ENCODE measurements around the gene NDUFA5.

NDUFA5 gene

GRCh38 chr7:123557398-123558288 is at the start of gene NDUFA5:
Gene NDUFA5, minus strand, starts transcription at chr7:123557818. Its CDS starts 23 bp downstream, at chr7:123557795.
- in situ Hi-C loops (cut with HindIII; ENCODE audit: low sequenced_read_pairs): no loop called here

GRCh38 chr7:123604739-123605138 is 47.1 kb upstream of the NDUFA5 start:
- in situ Hi-C loops (cut with HindIII; ENCODE audit: low sequenced_read_pairs): no loop called here

GRCh38 chr7:123602648-123603047 is 45.0 kb upstream of the NDUFA5 start:
- in situ Hi-C loops (cut with HindIII; ENCODE audit: low sequenced_read_pairs): no loop called here

GRCh38 chr7:123601530-123601929 is 43.9 kb upstream of the NDUFA5 start, which contains the start of gene ASB15:
Gene ASB15, plus strand, starts transcription at chr7:123601821. Its CDS starts 12,682 bp downstream, at chr7:123614503.
- in situ Hi-C loops (cut with HindIII; ENCODE audit: low sequenced_read_pairs): no loop called here

- in situ Hi-C loops (cut with HindIII; ENCODE audit: low sequenced_read_pairs): no loop called here
Measured at GRCh38 chr7:123600876-123601275, 43.3 kb upstream of the NDUFA5 start.

- in situ Hi-C loops (cut with HindIII; ENCODE audit: low sequenced_read_pairs): no loop called here
Measured at GRCh38 chr7:123599766-123600165, 42.1 kb upstream of the NDUFA5 start.

GRCh38 chr7:123598657-123599056 is 41.0 kb upstream of the NDUFA5 start:
- in situ Hi-C loops (cut with HindIII; ENCODE audit: low sequenced_read_pairs): no loop called here

- in situ Hi-C loops (cut with HindIII; ENCODE audit: low sequenced_read_pairs): no loop called here
Measured at GRCh38 chr7:123594813-123595241, 37.2 kb upstream of the NDUFA5 start.

GRCh38 chr7:123588376-123588775 is 30.8 kb upstream of the NDUFA5 start:
- in situ Hi-C loops (cut with HindIII; ENCODE audit: low sequenced_read_pairs): no loop called here

GRCh38 chr7:123583821-123584220 is 26.2 kb upstream of the NDUFA5 start:
- in situ Hi-C loops (cut with HindIII; ENCODE audit: low sequenced_read_pairs): no loop called here

GRCh38 chr7:123581162-123581459 is 23.5 kb upstream of the NDUFA5 start:
- in situ Hi-C loops (cut with HindIII; ENCODE audit: low sequenced_read_pairs): no loop called here

GRCh38 chr7:123580406-123581161 is 23.0 kb upstream of the NDUFA5 start:
- in situ Hi-C loops (cut with HindIII; ENCODE audit: low sequenced_read_pairs): no loop called here

- in situ Hi-C loops (cut with HindIII; ENCODE audit: low sequenced_read_pairs): no loop called here
Measured at GRCh38 chr7:123579416-123579815, 21.8 kb upstream of the NDUFA5 start.

GRCh38 chr7:123573896-123574467 is 16.4 kb upstream of the NDUFA5 start:
- in situ Hi-C loops (cut with HindIII; ENCODE audit: low sequenced_read_pairs): no loop called here

- in situ Hi-C loops (cut with HindIII; ENCODE audit: low sequenced_read_pairs): no loop called here
Measured at GRCh38 chr7:123573341-123573740, 15.7 kb upstream of the NDUFA5 start.

GRCh38 chr7:123571684-123572083 is 14.1 kb upstream of the NDUFA5 start:
- in situ Hi-C loops (cut with HindIII; ENCODE audit: low sequenced_read_pairs): no loop called here

GRCh38 chr7:123571187-123571586 is 13.6 kb upstream of the NDUFA5 start:
- in situ Hi-C loops (cut with HindIII; ENCODE audit: low sequenced_read_pairs): no loop called here

GRCh38 chr7:123570390-123571182 is 13.0 kb upstream of the NDUFA5 start:
- in situ Hi-C loops (cut with HindIII; ENCODE audit: low sequenced_read_pairs): no loop called here

- in situ Hi-C loops (cut with HindIII; ENCODE audit: low sequenced_read_pairs): no loop called here
Measured at GRCh38 chr7:123569352-123570010, 11.9 kb upstream of the NDUFA5 start.

- in situ Hi-C loops (cut with HindIII; ENCODE audit: low sequenced_read_pairs): no loop called here
Measured at GRCh38 chr7:123562121-123562520, 4.5 kb upstream of the NDUFA5 start.

All from endothelial cell of hepatic sinusoid (primary cell).